ENCODE measurements around the gene OSM.

The OSM gene

DNA sequence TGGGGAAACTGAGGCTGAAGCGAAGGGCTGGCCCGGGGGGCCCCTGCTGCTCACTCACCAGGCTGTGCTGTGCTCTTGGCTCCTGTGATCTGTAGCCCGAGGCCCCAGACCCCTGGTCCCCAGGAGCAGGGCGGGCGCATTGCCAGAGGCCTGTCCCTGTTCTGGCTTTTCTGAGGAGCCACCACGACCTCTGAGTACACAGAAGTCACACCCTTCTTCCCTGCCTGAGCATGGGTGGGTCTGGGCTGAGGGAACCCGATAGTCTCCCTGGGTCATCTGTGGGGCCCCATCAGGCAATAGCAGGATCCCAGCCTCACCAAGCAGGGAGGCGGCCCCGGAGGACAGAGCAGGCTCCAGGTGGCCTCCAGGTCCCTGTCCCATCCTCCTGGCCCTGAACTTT, 17.5 kb upstream of the OSM start:
- Histone ChIP-seq H3K36me3 (ENCODE audit: control insufficient read depth in 2 of 2, insufficient read depth in 2 of 2, low read length in 2 of 2) (peaks cover 5 to 11% of the 10 kb centered on the region in 2 donors), H3K9me3 (ENCODE audit: control insufficient read depth in 2 of 2, low read length in 2 of 2) (no peaks in the 10 kb centered on the region), H3K9ac (ENCODE audit: low read length in 2 of 2) (no peak overlapping the region), H3K27ac (ENCODE audit: low read length) (no peak overlapping the region), H3K4me3 (ENCODE audit: low read length in 2 of 2) (no peak overlapping the region), H3K27me3 (ENCODE audit: control insufficient read depth in 1 of 2, insufficient read depth in 2 of 2, low read length in 2 of 2) (no peaks in the 10 kb centered on the region), H3K4me1 (ENCODE audit: control insufficient read depth, insufficient read depth, low read length) (peaks cover 18% of the 10 kb centered on the region)

DNA sequence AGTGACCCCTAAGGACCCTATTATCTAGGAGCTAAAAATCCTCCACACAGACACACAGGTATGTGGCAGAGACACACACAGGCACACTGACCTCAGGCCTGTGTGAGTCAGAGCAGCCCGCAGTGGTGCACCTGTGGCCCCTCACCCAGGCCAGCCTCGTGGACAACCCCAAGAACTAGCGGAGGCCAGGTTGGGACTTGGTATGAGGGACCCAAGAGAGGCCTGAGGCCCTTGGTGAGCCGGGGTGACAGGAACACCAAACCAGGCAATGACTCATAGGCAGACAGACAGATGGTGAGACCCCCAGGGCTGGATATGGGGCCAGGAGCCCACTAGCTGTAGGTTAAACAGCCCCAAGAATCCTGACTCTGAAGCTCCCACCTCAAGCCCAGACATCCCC, 16.7 kb upstream of the OSM start:
- peaks cover 13% of the 10 kb centered on the region for H3K4me1 ChIP-seq (ENCODE audit: control insufficient read depth, insufficient read depth, low read length)
- no peak overlapping the region for H3K27ac ChIP-seq (ENCODE audit: low read length)

GRCh38 chr22:30282616-30283046, 16.0 kb upstream of the OSM start:
- Histone ChIP-seq H3K9ac (ENCODE audit: low read length in 2 of 2) (no peak overlapping the region), H3K27me3 (ENCODE audit: control insufficient read depth in 1 of 2, insufficient read depth in 2 of 2, low read length in 2 of 2) (no peaks in the 10 kb centered on the region), H3K4me1 (ENCODE audit: control insufficient read depth, insufficient read depth, low read length) (peaks cover 13% of the 10 kb centered on the region), H3K9me3 (ENCODE audit: control insufficient read depth in 2 of 2, low read length in 2 of 2) (no peaks in the 10 kb centered on the region), H3K4me3 (ENCODE audit: low read length in 2 of 2) (no peak overlapping the region), H3K27ac (ENCODE audit: low read length) (no peak overlapping the region), H3K36me3 (ENCODE audit: control insufficient read depth in 2 of 2, insufficient read depth in 2 of 2, low read length in 2 of 2) (peaks cover 5 to 11% of the 10 kb centered on the region in 2 donors)

More for the DNA sequence above, 16.7 kb upstream of the OSM start:
- H3K9me3 ChIP-seq (ENCODE audit: control insufficient read depth in 2 of 2, low read length in 2 of 2): no peaks in the 10 kb centered on the region
- no peak overlapping the region for H3K4me3 ChIP-seq (ENCODE audit: low read length in 2 of 2)
- H3K27me3 ChIP-seq (ENCODE audit: control insufficient read depth in 1 of 2, insufficient read depth in 2 of 2, low read length in 2 of 2): no peaks in the 10 kb centered on the region
- H3K36me3 ChIP-seq (ENCODE audit: control insufficient read depth in 2 of 2, insufficient read depth in 2 of 2, low read length in 2 of 2): peaks cover 5 to 11% of the 10 kb centered on the region in 2 donors
- no peak overlapping the region for H3K9ac ChIP-seq (ENCODE audit: low read length in 2 of 2)

- H3K9me3 ChIP-seq (ENCODE audit: control insufficient read depth in 2 of 2, low read length in 2 of 2): no peaks in the 10 kb centered on the region
- no peak overlapping the region for H3K4me3 ChIP-seq (ENCODE audit: low read length in 2 of 2)
- H3K9ac ChIP-seq (ENCODE audit: low read length in 2 of 2): no peak overlapping the region
- no peak overlapping the region for H3K27ac ChIP-seq (ENCODE audit: low read length)
- no peaks in the 10 kb centered on the region for H3K27me3 ChIP-seq (ENCODE audit: control insufficient read depth in 1 of 2, insufficient read depth in 2 of 2, low read length in 2 of 2)
- H3K36me3 ChIP-seq (ENCODE audit: control insufficient read depth in 2 of 2, insufficient read depth in 2 of 2, low read length in 2 of 2): peaks cover 5 to 7% of the 10 kb centered on the region in 2 donors
- H3K4me1 ChIP-seq (ENCODE audit: control insufficient read depth, insufficient read depth, low read length): peaks cover 8% of the 10 kb centered on the region
These were observed 13.9 kb upstream of the OSM start for GRCh38 chr22:30280505-30280904.

DNA sequence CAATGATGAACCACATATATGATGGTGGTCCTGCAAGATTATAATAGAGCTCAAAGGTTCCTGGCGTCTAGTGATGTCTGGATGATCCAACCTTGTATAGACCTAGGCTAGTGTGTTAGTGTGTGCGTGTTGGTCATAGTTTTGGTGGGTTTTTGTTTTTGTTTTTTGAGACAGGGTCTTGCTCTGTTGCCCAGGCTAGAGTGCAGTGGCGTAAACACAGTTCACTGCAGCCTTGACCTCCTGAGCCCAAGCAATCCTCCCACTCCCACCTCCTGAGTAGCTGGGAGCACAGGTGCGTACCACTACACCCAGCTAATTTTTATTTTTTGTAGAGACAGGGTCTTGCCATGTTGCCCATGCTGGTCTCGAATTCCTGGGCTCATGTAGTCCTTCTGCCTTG, 13.3 kb upstream of the OSM start:
- Histone ChIP-seq H3K27ac (ENCODE audit: low read length) (no peak overlapping the region), H3K4me1 (ENCODE audit: control insufficient read depth, insufficient read depth, low read length) (peaks cover 8% of the 10 kb centered on the region), H3K9me3 (ENCODE audit: control insufficient read depth in 2 of 2, low read length in 2 of 2) (no peaks in the 10 kb centered on the region), H3K27me3 (ENCODE audit: control insufficient read depth in 1 of 2, insufficient read depth in 2 of 2, low read length in 2 of 2) (no peaks in the 10 kb centered on the region), H3K4me3 (ENCODE audit: low read length in 2 of 2) (no peak overlapping the region), H3K36me3 (ENCODE audit: control insufficient read depth in 2 of 2, insufficient read depth in 2 of 2, low read length in 2 of 2) (peaks cover 2 to 3% of the 10 kb centered on the region in 2 donors), H3K9ac (ENCODE audit: low read length in 2 of 2) (no peak overlapping the region)

DNA sequence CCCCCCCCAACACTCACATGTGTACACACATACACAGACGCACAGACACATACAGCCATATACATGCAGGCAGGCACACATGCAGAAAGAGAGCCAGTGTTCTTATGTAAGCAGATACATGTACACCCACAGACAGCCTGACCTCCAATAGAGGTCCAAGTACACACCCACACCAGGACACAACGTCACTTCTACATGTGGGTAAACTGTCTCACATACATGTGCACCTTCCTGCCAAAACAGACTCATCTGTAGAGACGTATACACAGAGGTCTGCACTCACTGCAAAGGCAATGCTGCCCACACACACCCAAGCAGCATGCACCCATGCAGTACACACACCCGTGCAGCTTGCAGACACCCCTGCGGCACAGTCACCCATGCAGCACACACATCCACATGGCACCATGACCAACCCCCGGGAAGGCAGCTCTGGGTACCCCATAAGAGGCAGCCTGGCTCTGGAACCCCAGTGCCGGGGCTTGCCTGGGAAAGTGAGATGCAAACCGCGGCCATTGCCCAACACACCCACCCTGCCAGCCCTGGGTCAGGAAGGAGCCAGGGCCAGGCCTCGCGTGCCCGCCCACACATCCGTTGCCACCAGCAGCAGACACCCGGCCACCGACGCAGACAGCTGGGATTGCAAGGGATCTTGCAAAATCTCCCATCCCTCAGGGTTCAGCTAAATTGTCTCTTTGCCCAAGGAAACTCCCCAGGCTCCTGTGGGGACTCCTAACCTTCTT, 12.6 kb upstream of the OSM start:
- no peak overlapping the region for H3K27ac ChIP-seq (ENCODE audit: low read length)
- no peaks in the 10 kb centered on the region for H3K27me3 ChIP-seq (ENCODE audit: control insufficient read depth in 1 of 2, insufficient read depth in 2 of 2, low read length in 2 of 2)
- H3K9ac ChIP-seq (ENCODE audit: low read length in 2 of 2): no peak overlapping the region
- H3K4me3 ChIP-seq (ENCODE audit: low read length in 2 of 2): no peak overlapping the region
- no peaks in the 10 kb centered on the region for H3K9me3 ChIP-seq (ENCODE audit: control insufficient read depth in 2 of 2, low read length in 2 of 2)
- H3K36me3 ChIP-seq (ENCODE audit: control insufficient read depth in 2 of 2, insufficient read depth in 2 of 2, low read length in 2 of 2): no peaks in the 10 kb centered on the region
- H3K4me1 ChIP-seq (ENCODE audit: control insufficient read depth, insufficient read depth, low read length): peaks cover 8% of the 10 kb centered on the region

DNA sequence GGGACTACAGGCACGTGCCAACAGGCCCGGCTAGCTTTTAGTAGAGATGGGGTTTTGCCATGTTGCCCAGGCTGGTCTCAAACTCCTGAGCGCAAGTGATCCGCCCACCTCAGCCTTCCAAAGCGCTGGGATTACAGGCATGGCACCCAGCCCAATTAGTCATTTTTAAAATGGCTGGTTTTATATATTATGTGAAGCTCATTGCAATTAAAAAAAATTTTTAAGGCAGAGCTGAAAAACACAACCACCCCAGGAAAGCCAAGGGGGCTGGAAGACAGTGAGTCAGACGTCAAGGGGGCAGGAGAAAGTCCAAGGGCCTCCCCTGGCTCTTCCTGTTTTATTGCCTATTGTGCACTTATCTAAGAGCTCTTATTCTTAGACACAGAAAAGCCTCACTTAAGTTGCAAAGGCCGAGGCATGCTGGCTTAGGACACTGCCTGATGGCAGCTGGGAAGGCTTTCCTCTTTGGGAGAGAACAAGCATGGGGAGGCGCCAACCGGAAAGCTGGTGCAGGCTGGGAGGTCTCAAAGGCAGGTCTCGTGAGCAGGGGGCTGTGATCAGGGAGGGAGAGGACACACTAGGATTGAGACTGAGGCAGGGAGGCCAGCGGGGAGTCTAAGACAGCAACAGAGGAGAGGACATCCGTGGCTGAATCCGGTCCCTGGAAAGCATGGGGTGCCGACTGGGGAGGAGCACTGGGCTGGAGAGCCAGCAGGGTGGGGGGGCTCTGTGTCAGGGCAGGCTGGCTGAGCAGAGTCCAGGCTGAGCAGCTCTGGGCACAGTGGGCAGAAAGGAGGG, 11.1 kb upstream of the OSM start:
- Histone ChIP-seq H3K4me1 (ENCODE audit: control insufficient read depth, insufficient read depth, low read length) (peaks cover 8% of the 10 kb centered on the region), H3K36me3 (ENCODE audit: control insufficient read depth in 2 of 2, insufficient read depth in 2 of 2, low read length in 2 of 2) (no peaks in the 10 kb centered on the region), H3K27ac (ENCODE audit: low read length) (no peak overlapping the region), H3K9ac (ENCODE audit: low read length in 2 of 2) (no peak overlapping the region), H3K27me3 (ENCODE audit: control insufficient read depth in 1 of 2, insufficient read depth in 2 of 2, low read length in 2 of 2) (no peaks in the 10 kb centered on the region), H3K9me3 (ENCODE audit: control insufficient read depth in 2 of 2, low read length in 2 of 2) (no peaks in the 10 kb centered on the region), H3K4me3 (ENCODE audit: low read length in 2 of 2) (peak overlapping the region in 1 of 2 donors; percentile 15)

GRCh38 chr22:30276039-30276438, 9.4 kb upstream of the OSM start:
- Histone ChIP-seq H3K9ac (ENCODE audit: low read length in 2 of 2) (no peak overlapping the region), H3K27me3 (ENCODE audit: control insufficient read depth in 1 of 2, insufficient read depth in 2 of 2, low read length in 2 of 2) (no peaks in the 10 kb centered on the region), H3K27ac (ENCODE audit: low read length) (no peak overlapping the region), H3K4me1 (ENCODE audit: control insufficient read depth, insufficient read depth, low read length) (peaks cover 8% of the 10 kb centered on the region), H3K4me3 (ENCODE audit: low read length in 2 of 2) (no peak overlapping the region), H3K36me3 (ENCODE audit: control insufficient read depth in 2 of 2, insufficient read depth in 2 of 2, low read length in 2 of 2) (no peaks in the 10 kb centered on the region), H3K9me3 (ENCODE audit: control insufficient read depth in 2 of 2, low read length in 2 of 2) (no peaks in the 10 kb centered on the region)

DNA sequence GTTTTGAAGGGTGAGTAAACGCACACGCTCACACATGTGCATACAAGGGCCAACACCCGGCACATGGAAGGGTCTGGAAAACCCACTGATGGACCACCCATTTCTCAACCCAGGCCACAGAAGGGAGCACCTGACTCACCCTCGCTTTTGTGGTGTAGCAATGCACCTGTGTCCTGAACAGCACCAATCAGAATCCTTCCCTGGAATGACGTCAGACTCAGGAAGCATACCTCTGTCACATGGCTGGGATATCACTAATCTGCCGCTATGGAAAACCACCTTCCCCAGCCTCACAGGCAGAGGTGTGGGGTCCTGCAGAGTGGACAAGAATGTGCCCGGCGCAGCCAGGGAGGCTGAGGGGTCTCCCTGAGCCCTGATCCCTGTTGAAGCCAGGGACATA, 9.0 kb upstream of the OSM start:
- no peak overlapping the region for H3K4me3 ChIP-seq (ENCODE audit: low read length in 2 of 2)
- H3K36me3 ChIP-seq (ENCODE audit: control insufficient read depth in 2 of 2, insufficient read depth in 2 of 2, low read length in 2 of 2): no peaks in the 10 kb centered on the region
- peaks cover 8% of the 10 kb centered on the region for H3K4me1 ChIP-seq (ENCODE audit: control insufficient read depth, insufficient read depth, low read length)
- no peak overlapping the region for H3K27ac ChIP-seq (ENCODE audit: low read length)
- no peaks in the 10 kb centered on the region for H3K27me3 ChIP-seq (ENCODE audit: control insufficient read depth in 1 of 2, insufficient read depth in 2 of 2, low read length in 2 of 2)
- H3K9ac ChIP-seq (ENCODE audit: low read length in 2 of 2): no peak overlapping the region
- H3K9me3 ChIP-seq (ENCODE audit: control insufficient read depth in 2 of 2, low read length in 2 of 2): no peaks in the 10 kb centered on the region

GRCh38 chr22:30274437-30274812, 7.8 kb upstream of the OSM start:
- Histone ChIP-seq H3K27me3 (ENCODE audit: control insufficient read depth in 1 of 2, insufficient read depth in 2 of 2, low read length in 2 of 2) (no peaks in the 10 kb centered on the region), H3K4me3 (ENCODE audit: low read length in 2 of 2) (no peak overlapping the region), H3K4me1 (ENCODE audit: control insufficient read depth, insufficient read depth, low read length) (peaks cover 8% of the 10 kb centered on the region), H3K9me3 (ENCODE audit: control insufficient read depth in 2 of 2, low read length in 2 of 2) (no peaks in the 10 kb centered on the region), H3K36me3 (ENCODE audit: control insufficient read depth in 2 of 2, insufficient read depth in 2 of 2, low read length in 2 of 2) (no peaks in the 10 kb centered on the region), H3K27ac (ENCODE audit: low read length) (no peak overlapping the region), H3K9ac (ENCODE audit: low read length in 2 of 2) (no peak overlapping the region)

Data from stomach smooth muscle (tissue), 2 donors.